Spleen (tissue), 11 donors: ENCODE measurements around the gene WDR77. TPM values are rescaled to one million over a fixed set of nuclear protein-coding genes. Genes with fewer than 3 reads are reported as not detected.

ENCODE experiments used
- DNase-seq: peaks from one replicate; pipeline ENCODE4 v3.0.0-alpha.2; 2020
- H3K27ac ChIP-seq, 8 donors: fragments of 200-600 bp; sonication (generic) in 7 of 8; 1 replicate in 4 of 8; 2 replicates in 4 of 8; pipeline versions ENCODE4 v1.5.0 to v1.8.0; 2016 to 2021; ENCODE audit warnings: inconsistent platforms in 4 of 8, mild to moderate bottlenecking in 4 of 8, moderate library complexity in 1 of 8
- H3K27me3 ChIP-seq, 7 donors: fragments of 200-600 bp; sonication (generic) in 6 of 7; replicated peaks in 1 of 7; 1 replicate in 4 of 7; 2 replicates in 3 of 7; pipeline versions ENCODE4 v1.5.0 to v1.8.0; 2016 to 2021; ENCODE audit warnings: inconsistent platforms in 3 of 7, mild to moderate bottlenecking in 1 of 7
- H3K36me3 ChIP-seq, 6 donors: fragments of 200-600 bp; sonication (generic) in 5 of 6; 1 replicate in 4 of 6; 2 replicates in 2 of 6; pipeline versions ENCODE4 v1.5.0 to v1.8.0; 2016 to 2021; ENCODE audit warnings: inconsistent platforms in 2 of 6
- H3K4me1 ChIP-seq, 6 donors: fragments of 200-600 bp; sonication (generic) in 5 of 6; 1 replicate in 3 of 6; 2 replicates in 3 of 6; pipeline versions ENCODE4 v1.5.0 to v1.8.0; 2016 to 2021; ENCODE audit warnings: inconsistent platforms in 3 of 6
- H3K4me3 ChIP-seq, 8 donors: fragments of 200-600 bp; sonication (generic) in 7 of 8; 1 replicate in 4 of 8; 2 replicates in 4 of 8; pipeline versions ENCODE4 v1.5.0 to v1.8.0; 2016 to 2021; ENCODE audit warnings: inconsistent platforms in 4 of 8, mild to moderate bottlenecking in 4 of 8, moderate library complexity in 2 of 8
- H3K9me3 ChIP-seq, 8 donors: fragments of 200-600 bp; sonication (generic) in 7 of 8; 1 replicate in 4 of 8; 2 replicates in 4 of 8; pipeline versions ENCODE4 v1.5.0 to v1.8.0; 2016 to 2021; ENCODE audit warnings: inconsistent platforms in 4 of 8
- CTCF ChIP-seq, 11 experiments: fragments of 200-600 bp in 7 of 11; fragments of 450-650 bp in 4 of 11; sonication (generic) in 4 of 11; IDR thresholded peaks in 8 of 11; conservative IDR thresholded peaks in 3 of 11; 1 replicate in 7 of 11; 2 replicates in 4 of 11; pipeline versions ENCODE4 v1.4.0 to v1.8.0; 2016 to 2021; ENCODE audit warnings: antibody characterized with exemption in 11 of 11, inconsistent platforms in 4 of 11, mild to moderate bottlenecking in 1 of 11
- POLR2A ChIP-seq, 3 donors: fragments of 450-650 bp; IDR thresholded peaks; one replicate each; pipeline ENCODE4 v1.5.1; 2017; ENCODE audit warnings: antibody characterized with exemption in 3 of 3, mild to moderate bottlenecking in 1 of 3
- POLR2AphosphoS5 ChIP-seq, 3 donors: sonication (generic); formaldehyde crosslinking; IDR thresholded peaks; one replicate each; pipeline ENCODE4 v1.5.1; 2017; ENCODE audit warnings: antibody characterized with exemption in 3 of 3
- WGBS, 5 donors: extraction: QIAGEN DNeasy Blood & Tissue Kit in 3 of 5; methylation state at CpG; one replicate each; pipeline versions ENCODE4 v1.1.5 to v1.1.7; 2013 to 2018; 5-methylcytosine and 5-hydroxymethylcytosine counted together
- intact Hi-C: fragments of 100-400 bp; cut with DNase I; formaldehyde crosslinking; loops from one replicate; pipeline ENCODE4 v1.15.0; 2023; ENCODE audit warnings: low total_unique reads
- polyA plus RNA-seq, 3 donors: library from polyadenylated mRNA; stranded (reverse); fragments of 200-250 nt; gene quantifications; one replicate each; pipeline ENCODE4 v1.2.1, GENCODE V29; 2013
- total RNA-seq, 7 donors: library from RNA; depleted of rRNA in 3 of 7; stranded (reverse); fragments of >200 nt in 3 of 7; fragmentation: NEBNext Ultra II Directional in 4 of 7; extraction: Animal tissue kit (Norgen Biotek cat#: 25700) in 4 of 7; gene quantifications; one replicate each; pipeline versions ENCODE4 v1.1.0 to v1.2.1, GENCODE V29; 2016 to 2021
- donor health status: healthy with polysubstance abuse.
- donor health status: DM: no; HTN: no; CAD: no; lungs with moderate emphysema.
- donor health status: DM: no; HTN: no; CAD: no.
- donor health status: Bipolar disorder and iron deficiency.
- donor health status: healthy.
- donor health status: DM: no; HTN: no; CAD: no.
- donor health status: DM: yes; HTN: yes; CAD: no.

The WDR77 gene
- total and polyA plus RNA-seq, 10 donors = 24.8 to 36.6 (median 33.1) TPM

GRCh38 chr1:111491070-111491469, 42.0 kb upstream of the WDR77 start:
- H3K4me1 ChIP-seq = peaks cover 0 to 50% (median 3%) of the 10 kb centered on the region in 6 donors
- intact Hi-C loops = no loop called here
- no peaks in the 10 kb centered on the region for H3K9me3 ChIP-seq
- TF ChIP-seq POLR2AphosphoS5 (IDR thresholded peaks at IDR 0.05) (no peak), POLR2A (IDR thresholded peaks at IDR 0.05) (no peak), CTCF (IDR thresholded peaks at IDR 0.05 in 8 of 11, conservative IDR thresholded peaks at IDR 0.05 in 3 of 11) (no peak)
- H3K27ac ChIP-seq = peak overlapping the region in 4 of 8 donors; percentile 83 to 92 (median 87)
- WGBS, 5 donors = 68 to 90% (median 84%) methylated on average over 7 of the region's 7 CpGs
- H3K27me3 ChIP-seq = no peaks in the 10 kb centered on the region
- no peak overlapping the region for H3K4me3 ChIP-seq
- DNase-seq = no peak
- no peaks in the 10 kb centered on the region for H3K36me3 ChIP-seq

- peak overlapping the region in 1 of 8 donors; percentile 10 for H3K4me3 ChIP-seq
- no peaks in the 10 kb centered on the region for H3K36me3 ChIP-seq
- DNase-seq = no peak
- H3K9me3 ChIP-seq = no peaks in the 10 kb centered on the region
- 82 to 92% (median 86%) methylated on average over 4 of the region's 4 CpGs for WGBS, 5 donors
- no peak for TF ChIP-seq CTCF (IDR thresholded peaks at IDR 0.05 in 8 of 11, conservative IDR thresholded peaks at IDR 0.05 in 3 of 11)
- TF ChIP-seq POLR2AphosphoS5 (IDR thresholded peaks at IDR 0.05) = no peak
- TF ChIP-seq POLR2A (IDR thresholded peaks at IDR 0.05) = no peak
- intact Hi-C loops = no loop called here
- no peaks in the 10 kb centered on the region for H3K27me3 ChIP-seq
- peak overlapping the region in 6 of 8 donors; percentile 41 to 92 (median 84) for H3K27ac ChIP-seq
- peaks cover 0 to 50% (median 3%) of the 10 kb centered on the region in 6 donors for H3K4me1 ChIP-seq
Measured at GRCh38 chr1:111490220-111490619, 41.2 kb upstream of the WDR77 start.

GRCh38 chr1:111489604-111490003, 40.5 kb upstream of the WDR77 start:
- H3K27me3 ChIP-seq = no peaks in the 10 kb centered on the region
- WGBS, 5 donors = 42 to 71% (median 62%) methylated on average over 4 of the region's 4 CpGs
- no peaks in the 10 kb centered on the region for H3K9me3 ChIP-seq
- H3K27ac ChIP-seq = peak overlapping the region in 7 of 8 donors; percentile 49 to 92 (median 83)
- intact Hi-C loops = no loop called here
- peak overlapping the region in 1 of 8 donors; percentile 10 for H3K4me3 ChIP-seq
- no peak for DNase-seq
- H3K36me3 ChIP-seq = no peaks in the 10 kb centered on the region
- TF ChIP-seq CTCF (IDR thresholded peaks at IDR 0.05 in 8 of 11, conservative IDR thresholded peaks at IDR 0.05 in 3 of 11) (peak in 2 of 11 experiments; percentile 11 to 18), POLR2A (IDR thresholded peaks at IDR 0.05) (no peak), POLR2AphosphoS5 (IDR thresholded peaks at IDR 0.05) (peak in 2 of 3 donors; percentile 12 to 90)
- H3K4me1 ChIP-seq = peaks cover 0 to 52% (median 3%) of the 10 kb centered on the region in 6 donors

DNA sequence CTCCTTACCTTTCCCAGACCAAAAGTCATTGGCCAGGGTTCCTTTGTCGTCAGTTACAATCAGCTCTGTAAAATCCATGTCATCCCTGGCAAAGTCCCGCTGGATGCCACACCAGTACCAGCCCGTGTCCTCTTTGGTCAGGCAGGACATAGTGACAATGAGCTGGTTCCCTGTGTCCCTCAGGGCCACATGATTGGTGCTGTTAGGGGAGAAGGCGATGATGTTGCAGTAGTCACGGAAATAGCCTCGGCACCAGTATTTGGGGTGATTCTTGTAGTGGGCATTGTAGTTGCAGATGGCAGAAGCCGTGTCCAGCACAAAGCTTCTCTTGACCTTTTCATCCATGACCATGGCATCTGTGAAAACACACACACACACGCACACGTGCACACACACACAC, 39.6 kb upstream of the WDR77 start:
- intact Hi-C loops = no loop called here
- H3K27ac ChIP-seq = peak overlapping the region in 5 of 8 donors; percentile 49 to 92 (median 86)
- no peaks in the 10 kb centered on the region for H3K27me3 ChIP-seq
- DNase-seq = no peak
- no peak for TF ChIP-seq POLR2A (IDR thresholded peaks at IDR 0.05)
- TF ChIP-seq CTCF (IDR thresholded peaks at IDR 0.05 in 8 of 11, conservative IDR thresholded peaks at IDR 0.05 in 3 of 11) = no peak
- TF ChIP-seq POLR2AphosphoS5 (IDR thresholded peaks at IDR 0.05) = no peak
- no peaks in the 10 kb centered on the region for H3K36me3 ChIP-seq
- peaks cover 0 to 60% (median 3%) of the 10 kb centered on the region in 6 donors for H3K4me1 ChIP-seq
- 91 to 98% (median 95%) methylated on average over 9 of the region's 9 CpGs for WGBS, 5 donors
- peak overlapping the region in 1 of 8 donors; percentile 25 for H3K4me3 ChIP-seq
- no peaks in the 10 kb centered on the region for H3K9me3 ChIP-seq
